ENCODE data around the gene NEK7.

Gene NEK7

DNA sequence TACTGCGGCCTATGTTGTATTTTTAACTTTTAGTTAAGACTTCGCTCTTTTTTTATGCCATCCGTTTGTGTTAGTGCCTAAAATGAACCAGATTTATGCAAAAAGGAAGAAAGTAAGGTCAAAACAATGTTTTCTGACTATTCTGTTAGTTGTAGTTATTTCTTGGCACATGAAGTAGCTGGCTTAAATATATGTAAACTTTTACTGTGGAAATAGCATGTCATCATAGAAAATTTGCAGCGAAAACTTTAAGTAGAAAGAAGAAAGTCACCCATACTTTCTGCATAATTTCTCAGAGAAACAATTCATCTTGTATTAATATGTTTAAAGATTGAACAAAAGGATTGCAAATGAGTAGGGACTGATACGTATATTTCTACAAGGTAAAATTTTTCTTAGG lies 106.4 kb downstream of the NEK7 start:
- no peak for DNase-seq

DNA sequence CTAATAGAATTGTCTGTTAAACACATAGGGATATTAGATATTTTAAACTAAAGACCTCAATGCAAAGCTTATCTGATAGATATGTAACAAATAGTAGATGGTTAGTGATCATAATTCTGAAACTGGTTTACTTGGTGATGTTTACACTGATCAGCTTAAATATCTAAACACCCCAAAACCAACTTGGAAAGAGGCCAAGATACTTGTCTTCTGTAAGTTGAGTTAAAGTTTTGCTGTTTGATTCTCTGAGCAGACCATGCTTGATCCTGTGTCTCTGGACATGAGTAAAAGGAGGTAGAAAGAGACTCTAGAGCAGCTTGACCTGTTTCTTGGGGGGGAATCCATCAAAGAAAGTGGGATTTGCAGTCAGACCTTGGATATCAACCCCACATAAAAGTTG lies 107.5 kb downstream of the NEK7 start:
- DNase-seq: no peak

DNA sequence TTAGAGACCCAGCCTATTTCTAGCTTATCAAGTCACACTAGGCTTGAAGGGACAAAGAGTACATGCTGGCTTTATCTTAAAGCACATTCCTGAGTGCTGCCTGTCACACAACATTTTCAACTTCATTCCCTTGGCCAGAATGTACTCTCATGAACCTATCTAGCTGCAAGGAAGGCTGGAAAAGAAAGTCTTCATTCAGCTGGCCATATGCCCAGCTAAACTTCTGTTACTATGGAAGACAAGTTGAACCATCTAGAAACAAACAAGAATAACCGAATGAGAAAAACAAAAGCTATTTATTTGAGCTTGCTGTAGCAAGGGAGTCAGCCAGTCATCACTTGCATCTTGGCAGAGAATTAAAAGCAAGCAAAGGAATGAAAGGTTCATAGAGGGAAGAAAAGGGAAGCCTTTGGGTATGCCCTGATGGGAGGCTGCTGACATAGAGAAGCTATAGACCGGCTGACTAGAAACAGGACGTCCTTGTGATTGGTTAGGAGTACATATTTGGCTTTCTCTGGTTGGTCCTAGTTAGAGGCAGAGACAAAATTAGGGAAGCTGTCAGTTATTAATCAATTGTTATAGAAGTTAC lies 108.4 kb downstream of the NEK7 start:
- DNase-seq: no peak

DNA sequence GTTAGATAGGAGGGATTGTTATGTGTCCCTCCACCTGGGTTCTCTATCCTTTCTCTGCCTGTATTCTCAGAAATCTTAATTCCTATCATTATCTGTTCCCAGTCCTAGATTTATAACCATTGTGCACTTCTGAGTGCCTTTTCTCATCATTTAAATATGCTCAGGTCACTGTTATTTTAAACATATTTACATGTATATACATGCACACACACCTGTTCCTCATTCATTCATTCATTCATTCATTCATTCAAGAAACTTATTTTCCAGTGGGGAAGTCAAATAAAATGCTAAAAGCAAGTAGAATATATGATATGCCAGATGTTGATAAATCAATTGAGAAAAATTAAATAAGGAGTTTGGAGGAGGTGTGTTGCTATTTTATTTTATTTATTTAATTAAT lies 110.3 kb downstream of the NEK7 start:
- DNase-seq: no peak

DNA sequence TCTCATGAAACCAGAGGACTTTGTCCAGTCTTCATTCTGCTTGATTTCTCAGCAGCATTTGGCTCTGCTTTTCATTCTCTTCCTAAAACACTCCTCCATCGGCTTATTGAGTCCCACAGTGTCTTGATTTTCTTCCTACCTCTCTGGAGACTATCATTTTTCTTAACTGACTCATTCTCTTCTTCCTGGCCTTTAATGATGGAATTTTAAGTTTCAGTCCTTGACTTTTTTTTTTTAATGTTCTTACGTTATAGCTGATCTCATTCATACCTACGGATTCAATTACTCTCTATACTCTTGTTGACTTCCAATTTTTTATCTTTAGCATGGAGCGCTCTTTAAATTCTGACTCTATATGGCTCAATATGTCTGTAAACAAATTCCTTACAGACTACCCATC lies 111.1 kb downstream of the NEK7 start:
- peak in 1 of 2 experiments; percentile 67 for DNase-seq

DNA sequence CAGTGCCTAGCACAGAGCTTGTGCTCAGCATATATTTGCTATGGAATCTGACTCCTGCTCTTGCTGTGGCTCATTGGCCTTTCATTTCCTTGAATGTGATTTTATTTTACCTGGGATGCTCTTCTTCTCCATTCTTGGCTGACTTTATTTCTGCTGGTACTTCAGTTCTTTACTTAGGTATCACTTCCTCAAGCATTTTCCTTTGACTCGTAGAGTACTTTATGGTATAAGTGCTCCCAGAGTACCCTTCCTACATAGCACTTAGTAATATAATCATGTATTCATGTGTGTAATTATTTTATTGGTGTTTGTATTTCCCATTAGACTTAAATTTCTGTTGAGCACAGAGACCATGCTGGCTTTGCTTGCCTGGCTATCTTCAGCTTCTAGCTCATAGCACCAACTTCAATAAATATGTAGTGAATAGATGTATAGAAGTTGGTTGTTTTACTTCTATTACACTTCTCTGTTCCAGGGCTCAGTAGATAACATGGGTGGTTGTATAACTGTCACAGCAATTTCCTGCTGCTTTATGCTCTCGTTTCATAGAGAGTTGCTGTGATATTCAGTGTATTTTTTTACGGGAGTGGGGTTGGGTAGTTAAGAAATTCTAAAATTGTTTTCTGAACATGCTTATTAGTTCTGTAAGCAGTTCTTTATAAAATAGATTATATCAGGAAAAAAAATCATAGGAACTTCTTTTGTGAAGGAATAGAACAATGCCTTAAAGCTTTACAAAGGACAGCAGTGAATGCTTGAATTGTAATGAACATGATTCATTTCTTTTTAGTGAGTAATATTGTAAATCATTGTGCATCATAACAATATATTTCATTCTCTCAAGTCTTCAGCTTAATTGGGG lies 112.2 kb downstream of the NEK7 start:
- peak in 1 of 2 experiments; percentile 21 for DNase-seq

DNA sequence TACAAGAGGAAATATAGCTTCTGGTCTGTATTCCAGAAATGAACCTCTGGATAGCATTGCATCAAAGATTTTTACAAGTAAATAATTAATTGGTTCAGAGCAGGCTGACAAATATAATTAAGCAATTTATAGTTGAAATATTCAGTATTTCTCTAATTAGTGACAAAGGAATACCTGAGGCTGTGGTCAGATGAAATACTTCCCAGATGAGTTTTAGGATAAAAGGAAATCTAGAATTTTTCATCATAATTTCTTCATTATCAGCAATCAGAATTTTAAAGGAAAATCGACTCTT lies 112.8 kb downstream of the NEK7 start:
- no peak for DNase-seq

DNA sequence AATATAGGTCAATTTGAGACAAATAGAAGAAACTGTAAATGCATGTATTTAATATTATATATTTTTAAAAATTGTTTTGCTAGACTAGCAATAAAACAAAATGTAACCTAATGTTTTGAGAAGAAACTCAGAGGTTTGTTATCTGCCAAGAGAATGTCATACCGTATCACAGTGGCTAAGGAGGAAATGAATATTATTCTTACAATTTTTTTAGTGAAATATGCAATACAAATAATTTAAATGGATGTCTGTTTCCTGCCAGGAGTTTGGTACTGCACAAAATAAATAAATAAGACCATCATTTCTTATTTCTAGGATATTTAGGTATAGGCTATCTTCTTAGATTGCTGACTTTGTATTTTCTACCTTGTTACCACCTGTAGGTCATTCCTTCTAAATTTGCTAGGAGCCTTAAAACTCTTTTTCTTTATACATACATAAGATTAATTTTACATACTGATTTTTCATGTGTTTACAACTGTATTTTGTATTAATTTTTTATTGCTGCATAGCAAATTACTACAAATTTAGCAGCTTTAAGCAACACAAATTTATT lies 113.6 kb downstream of the NEK7 start:
- no peak for DNase-seq

DNA sequence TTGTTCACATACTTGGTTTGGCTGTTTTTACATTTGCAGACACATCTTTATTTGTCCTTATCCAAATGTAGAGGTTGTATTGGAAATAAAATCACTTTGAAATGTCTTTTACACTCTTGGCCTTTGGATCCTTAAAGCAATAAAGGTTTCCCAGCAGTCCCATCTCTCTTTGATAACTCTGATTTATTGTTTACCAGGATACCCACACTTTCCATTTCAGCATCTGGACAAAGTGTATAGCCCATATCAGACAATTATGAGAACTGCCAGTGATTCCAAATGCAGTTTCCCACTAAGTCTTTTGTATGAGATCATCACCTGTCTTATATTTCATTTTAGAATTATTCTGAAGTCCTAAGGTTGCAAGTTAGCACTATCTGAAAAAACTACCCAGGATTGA lies 114.7 kb downstream of the NEK7 start:
- no peak for DNase-seq

DNA sequence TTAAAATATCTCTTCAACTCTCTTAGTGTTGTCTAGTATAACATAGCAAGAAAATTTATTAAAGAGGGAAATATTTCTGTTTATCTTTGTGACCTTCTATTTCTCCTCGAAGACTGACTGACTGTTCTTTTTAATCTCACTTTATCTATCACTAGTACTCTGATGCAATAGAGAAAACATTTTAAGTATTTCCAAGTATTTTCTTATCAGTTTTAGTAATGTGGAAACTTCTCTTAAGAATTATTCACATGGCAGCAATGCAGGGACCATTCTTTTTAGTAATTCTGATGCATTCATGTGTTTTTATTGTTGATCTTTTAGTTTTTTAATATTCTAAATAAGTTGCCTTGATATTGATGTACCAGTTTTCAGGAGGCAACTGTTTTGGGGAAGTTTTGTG lies 115.7 kb downstream of the NEK7 start:
- DNase-seq: peak in 1 of 2 experiments; percentile 40

DNA sequence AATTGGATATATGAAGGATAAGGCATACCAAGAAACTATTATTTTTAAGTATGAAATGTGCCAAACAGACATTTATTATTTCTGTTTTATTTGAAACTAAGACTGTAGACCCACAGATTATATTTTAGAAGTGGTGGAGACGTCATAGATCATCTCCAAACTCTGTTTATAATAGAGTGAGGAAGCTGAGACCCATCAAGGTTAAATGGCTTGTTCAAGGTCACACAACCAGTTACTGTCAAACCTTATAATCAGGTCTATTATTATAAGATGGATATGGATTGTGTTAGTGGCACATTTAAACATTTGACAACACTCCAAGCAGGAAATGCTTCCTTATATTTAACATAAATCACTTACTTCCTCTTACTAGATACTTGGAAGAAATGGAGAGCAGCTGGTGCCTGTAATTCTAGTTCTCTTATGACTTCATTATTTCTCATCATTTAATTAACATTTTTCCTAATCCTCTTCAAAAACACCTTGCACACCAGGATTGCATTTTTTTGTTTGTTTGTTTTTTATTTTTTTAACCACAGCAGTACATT lies 117.0 kb downstream of the NEK7 start:
- DNase-seq: no peak

DNA sequence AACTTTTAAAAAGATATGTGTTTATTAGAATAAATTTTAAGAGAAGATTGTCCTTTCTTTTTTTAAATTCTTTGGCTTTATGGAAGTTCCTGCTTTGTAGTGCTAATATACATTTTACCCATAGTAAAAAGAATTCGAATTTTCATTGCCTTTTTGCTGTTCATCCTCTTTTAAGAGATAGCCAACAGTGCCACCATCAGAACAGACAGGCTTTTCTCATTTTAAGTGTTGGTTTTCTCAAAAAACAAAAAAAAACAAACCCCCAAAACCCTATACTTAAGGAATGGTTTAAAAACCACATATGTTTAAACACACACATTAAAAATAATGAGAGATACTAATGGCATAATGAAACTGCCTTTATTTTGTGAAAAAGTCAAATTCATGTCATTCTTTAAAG lies 118.8 kb downstream of the NEK7 start:
- DNase-seq: no peak

DNA sequence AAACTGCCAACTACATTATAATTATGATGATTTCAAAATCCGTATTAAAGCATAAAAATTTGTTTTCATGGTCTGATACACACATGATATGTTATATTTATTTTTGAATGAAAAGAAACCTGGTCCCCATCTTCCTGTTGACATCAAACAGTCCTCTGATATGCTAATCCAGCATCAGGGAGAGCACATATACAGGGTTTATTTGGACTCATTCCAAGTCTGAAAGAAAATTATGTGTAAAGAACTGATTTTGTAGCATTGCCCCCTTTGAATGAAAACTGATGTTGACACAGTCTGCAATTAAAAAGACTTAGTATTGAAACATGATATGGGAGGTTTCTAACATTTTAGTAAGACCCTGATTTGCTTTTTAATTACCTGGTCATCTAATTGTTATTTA lies 119.4 kb downstream of the NEK7 start:
- no peak for DNase-seq

DNA sequence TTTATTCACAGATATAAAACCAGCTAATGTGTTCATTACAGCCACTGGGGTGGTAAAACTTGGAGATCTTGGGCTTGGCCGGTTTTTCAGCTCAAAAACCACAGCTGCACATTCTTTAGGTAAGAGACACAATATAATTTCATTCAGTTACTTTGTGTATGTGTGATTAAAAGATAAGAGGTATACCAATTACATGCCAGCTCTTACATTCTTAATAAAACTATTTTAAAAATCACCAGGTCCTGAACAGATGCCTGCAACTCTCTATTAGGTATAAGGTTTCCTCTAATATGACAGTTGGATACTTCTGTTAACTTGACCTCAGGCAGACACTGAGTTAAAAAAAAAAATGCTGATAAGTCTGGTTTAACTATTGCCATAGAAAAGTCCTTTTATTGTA lies 122.1 kb downstream of the NEK7 start:
- DNase-seq: no peak

DNA sequence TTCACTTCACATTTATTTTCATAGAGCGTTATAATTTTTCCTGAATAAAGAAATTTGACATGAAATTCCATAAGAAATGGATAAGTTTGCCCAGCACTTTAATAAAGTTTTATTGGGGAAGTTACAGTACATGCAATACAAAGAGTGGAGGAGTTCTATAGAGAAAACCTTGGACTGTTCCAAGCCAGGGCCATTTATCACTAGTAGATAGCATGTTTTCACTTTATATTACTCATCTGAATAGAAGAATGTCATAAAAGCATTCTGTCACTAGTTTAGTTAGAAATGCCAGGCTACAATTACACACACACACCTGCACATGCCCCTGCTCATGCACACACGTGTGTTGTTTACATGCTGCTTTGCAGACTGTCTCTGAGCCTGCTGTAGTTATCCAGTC lies 123.3 kb downstream of the NEK7 start:
- no peak for DNase-seq

DNA sequence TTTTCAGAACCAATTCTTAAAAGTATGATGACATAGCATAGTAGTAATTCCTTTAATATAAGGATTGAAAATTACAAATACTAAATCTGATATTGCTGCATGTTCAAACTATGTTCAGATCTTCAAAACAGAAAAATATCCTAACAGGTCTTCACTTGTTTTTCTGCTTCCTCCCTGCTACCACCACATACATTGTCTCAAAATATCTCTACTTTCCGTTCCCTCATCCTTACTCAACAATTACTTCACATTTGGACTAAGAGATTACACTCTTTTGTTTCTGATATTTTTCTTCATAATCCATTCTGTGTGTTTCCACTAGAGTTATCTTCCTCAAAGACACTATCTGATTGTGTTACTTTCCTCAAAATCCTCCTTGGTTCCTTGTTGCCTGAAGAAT lies 125.1 kb downstream of the NEK7 start:
- DNase-seq: no peak

DNA sequence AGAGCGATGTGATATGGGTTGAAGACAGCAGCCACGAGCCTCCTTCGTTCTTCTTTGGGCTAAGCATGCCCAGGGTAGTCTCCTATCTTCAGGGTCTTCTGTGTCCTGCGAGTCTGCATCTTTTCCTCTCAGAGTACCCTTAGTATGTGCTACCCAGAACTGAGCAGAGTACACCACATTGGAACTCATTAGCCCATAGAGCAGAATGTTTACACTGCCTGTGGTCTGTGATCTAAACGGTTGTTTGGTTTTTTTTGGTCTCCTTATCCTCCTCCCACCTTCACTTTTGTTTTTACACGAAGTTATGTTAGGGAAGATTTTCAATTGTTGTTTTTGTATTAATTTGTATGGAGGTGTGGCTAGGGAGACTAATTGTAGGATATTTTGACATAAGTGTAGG lies 126.4 kb downstream of the NEK7 start:
- no peak for DNase-seq

DNA sequence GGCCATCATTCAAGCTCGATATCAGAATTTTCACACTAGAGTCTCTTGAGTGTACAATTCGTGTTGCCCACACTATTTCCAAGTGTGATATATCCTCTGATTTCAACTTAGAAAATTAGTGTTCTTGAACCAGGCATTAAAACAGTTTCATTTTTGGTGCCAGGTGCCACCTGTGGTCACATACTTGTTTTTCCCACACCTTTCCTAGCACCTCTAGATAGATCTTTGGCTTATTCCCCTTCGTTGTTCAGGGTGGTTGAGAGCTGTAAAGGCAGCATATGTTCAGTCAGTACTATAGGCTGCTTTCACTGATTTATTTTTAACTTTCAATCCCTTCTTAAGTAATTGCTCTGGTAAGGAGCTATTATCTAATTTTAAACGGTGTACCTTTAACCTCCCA lies 131.1 kb downstream of the NEK7 start:
- DNase-seq: no peak

DNA sequence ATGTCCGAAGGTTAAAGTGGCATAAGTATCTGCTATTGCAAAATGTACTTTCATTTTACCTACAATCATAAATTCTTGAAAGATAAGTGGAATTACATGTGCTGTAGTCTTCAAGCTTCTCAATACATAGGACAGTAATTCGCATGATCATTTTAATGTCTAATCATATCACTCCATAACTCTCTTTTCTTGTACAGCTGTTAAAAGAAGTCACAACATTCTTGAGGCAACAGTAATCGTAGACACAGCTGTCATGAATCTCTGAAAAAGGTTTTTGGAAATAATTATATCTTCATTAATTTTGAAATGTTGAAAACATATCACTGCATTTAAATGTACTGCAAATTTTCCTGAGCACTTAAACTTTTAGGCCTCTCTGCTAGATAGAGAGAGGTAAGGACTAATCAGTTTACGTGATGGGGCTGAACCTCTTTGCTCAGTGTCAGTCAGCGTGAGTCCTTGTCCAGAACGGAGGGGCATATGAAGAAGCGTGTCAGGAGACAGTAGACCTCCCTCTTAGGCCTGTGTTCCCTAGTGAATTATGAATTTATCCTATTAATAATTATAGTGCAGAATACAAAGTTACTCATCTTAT lies 133.4 kb downstream of the NEK7 start:
- no peak for DNase-seq

DNA sequence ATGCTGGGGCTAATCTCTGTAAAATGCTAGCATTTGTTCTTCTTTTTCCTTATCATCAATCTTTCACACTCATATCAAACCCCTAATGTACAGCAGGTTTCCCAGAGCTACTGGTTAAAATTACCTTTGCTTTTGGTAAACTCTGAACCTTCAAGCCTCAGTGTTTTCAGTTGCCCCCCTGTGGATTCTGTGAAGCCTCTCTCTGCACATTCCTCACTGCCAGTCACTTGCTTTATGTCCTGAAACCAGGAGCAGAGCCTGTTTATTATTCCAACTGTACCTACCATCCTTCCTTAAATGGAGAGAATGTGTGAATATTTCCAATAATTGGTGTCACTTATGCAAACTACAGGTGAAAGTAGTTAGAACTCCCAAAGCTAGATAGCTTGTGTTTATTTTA lies 134.2 kb downstream of the NEK7 start:
- DNase-seq: no peak

DNA sequence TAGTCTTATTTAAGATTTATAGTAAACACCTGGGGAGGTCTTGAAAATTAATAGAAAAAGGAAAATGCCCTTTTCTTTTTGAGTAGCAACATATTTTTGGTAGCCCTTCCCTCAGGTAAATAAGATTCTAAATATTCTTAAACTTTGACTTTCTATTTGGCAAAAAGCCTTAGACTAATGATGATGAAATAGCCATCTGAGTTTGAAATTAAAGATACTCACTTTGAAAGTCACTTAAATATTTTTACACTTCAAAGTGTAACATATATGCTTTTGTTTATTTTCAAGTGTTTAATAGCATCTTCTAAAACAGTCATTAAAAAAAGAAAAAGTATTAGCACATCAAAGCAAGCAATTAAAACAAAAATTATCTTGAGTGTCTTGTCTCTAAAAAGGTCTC lies 135.1 kb downstream of the NEK7 start:
- DNase-seq: no peak

DNA sequence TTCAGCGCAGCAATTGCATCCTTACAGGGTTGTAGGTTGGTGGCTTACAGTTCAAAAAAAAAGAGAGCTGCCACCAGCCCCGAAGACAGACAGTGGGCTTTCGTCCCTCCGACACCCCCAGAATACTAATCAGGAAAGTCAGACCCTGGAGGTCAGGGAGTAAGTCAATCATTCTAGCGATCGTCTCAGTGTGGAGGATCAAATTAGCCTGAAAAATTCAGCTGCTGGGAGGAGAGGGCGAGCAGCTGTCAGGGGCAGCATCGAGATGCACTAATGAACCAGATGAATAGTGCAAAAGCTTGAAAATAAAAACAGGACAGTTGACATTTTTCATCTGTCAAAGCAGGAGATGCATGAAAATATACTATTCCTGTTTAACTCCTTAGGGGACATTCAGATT lies 138.4 kb downstream of the NEK7 start:
- DNase-seq: no peak

DNA sequence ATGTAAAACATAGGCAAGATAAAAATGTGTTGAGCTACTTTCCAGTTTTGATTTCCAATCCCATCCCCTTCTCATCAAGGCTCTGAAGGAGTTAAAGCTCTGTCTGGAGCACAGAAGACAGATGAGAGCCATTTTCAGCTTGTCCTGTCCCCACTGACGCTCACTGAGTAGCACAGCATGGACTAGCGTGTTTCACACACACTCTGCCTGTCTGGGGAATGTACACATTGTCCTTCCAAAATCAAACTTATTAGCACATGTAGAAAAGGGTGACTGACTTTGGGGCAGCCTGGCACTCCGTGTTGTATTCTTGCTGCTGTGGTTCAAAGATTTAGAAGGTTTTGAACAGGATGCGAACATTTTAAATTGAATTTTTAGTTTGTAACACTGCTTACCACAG lies 139.2 kb downstream of the NEK7 start:
- no peak for DNase-seq

DNA sequence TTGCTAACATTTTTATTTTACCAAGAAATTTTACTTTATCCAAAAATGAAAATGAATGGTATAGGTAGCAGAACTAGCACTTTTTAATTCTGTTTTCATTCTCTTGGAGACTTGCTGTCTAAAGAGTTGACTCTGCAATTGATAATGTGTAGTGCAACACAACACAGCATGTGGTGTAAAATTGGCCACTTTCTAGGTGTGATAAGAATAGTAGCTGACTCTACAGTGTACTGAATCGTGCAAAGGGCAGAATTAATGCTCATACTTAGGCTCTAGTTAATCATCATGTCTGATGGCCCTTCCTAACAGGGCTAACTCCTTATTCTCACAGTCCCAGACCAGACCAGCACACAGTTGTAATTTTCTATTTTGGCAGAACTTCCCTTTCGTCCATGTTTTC lies 140.5 kb downstream of the NEK7 start:
- no peak for DNase-seq

Data from SW 1271 (cell line).